ENCODE measurements around the gene TRAF3. TPM values are rescaled to one million over a fixed set of nuclear protein-coding genes. Genes with fewer than 3 reads are reported as not detected.

Gene TRAF3
- total RNA-seq, 1 donor from 2014 or later: 16.7 TPM

GRCh38 chr14:102838501-102838900 is 61.3 kb downstream of the TRAF3 start:
- peaks cover 2% of the 10 kb centered on the region for H3K27me3 Mint-ChIP-seq (ENCODE audit: unreplicated experiment)
- no peak for TF ChIP-seq CTCF (IDR thresholded peaks at IDR 0.05; ENCODE audit: partially characterized antibody, unreplicated experiment)
- peaks cover 26% of the 10 kb centered on the region for H3K4me1 Mint-ChIP-seq (ENCODE audit: low read depth, unreplicated experiment)
- H3K27ac Mint-ChIP-seq (ENCODE audit: unreplicated experiment): peak overlapping the region; percentile 12
- no peak for DNase-seq
- H3K9me3 Mint-ChIP-seq (ENCODE audit: unreplicated experiment): no peaks in the 10 kb centered on the region
- no peaks in the 10 kb centered on the region for H3K36me3 Mint-ChIP-seq (ENCODE audit: unreplicated experiment)
- H3K4me3 Mint-ChIP-seq (ENCODE audit: unreplicated experiment): no peak overlapping the region

GRCh38 chr14:102840115-102840514 is 62.9 kb downstream of the TRAF3 start:
- H3K4me1 Mint-ChIP-seq (ENCODE audit: low read depth, unreplicated experiment): peaks cover 22% of the 10 kb centered on the region
- H3K27me3 Mint-ChIP-seq (ENCODE audit: unreplicated experiment): no peaks in the 10 kb centered on the region

GRCh38 chr14:102840771-102841528 is 63.7 kb downstream of the TRAF3 start:
- Mint-ChIP-seq H3K27ac (ENCODE audit: unreplicated experiment) (no peak overlapping the region), H3K9me3 (ENCODE audit: unreplicated experiment) (peaks cover 1% of the 10 kb centered on the region), H3K4me3 (ENCODE audit: unreplicated experiment) (no peak overlapping the region), H3K36me3 (ENCODE audit: unreplicated experiment) (no peaks in the 10 kb centered on the region), H3K4me1 (ENCODE audit: low read depth, unreplicated experiment) (peaks cover 20% of the 10 kb centered on the region), H3K27me3 (ENCODE audit: unreplicated experiment) (no peaks in the 10 kb centered on the region)
- TF ChIP-seq CTCF (IDR thresholded peaks at IDR 0.05; ENCODE audit: partially characterized antibody, unreplicated experiment): no peak
- no peak for DNase-seq

More at GRCh38 chr14:102840115-102840514, 62.9 kb downstream of the TRAF3 start:
- Mint-ChIP-seq H3K9me3 (ENCODE audit: unreplicated experiment) (peaks cover 1% of the 10 kb centered on the region), H3K36me3 (ENCODE audit: unreplicated experiment) (no peaks in the 10 kb centered on the region), H3K4me3 (ENCODE audit: unreplicated experiment) (no peak overlapping the region), H3K27ac (ENCODE audit: unreplicated experiment) (no peak overlapping the region)
- no peak for TF ChIP-seq CTCF (IDR thresholded peaks at IDR 0.05; ENCODE audit: partially characterized antibody, unreplicated experiment)
- DNase-seq: no peak

- peak overlapping the region; percentile 18 for H3K4me3 Mint-ChIP-seq (ENCODE audit: unreplicated experiment)
- peaks cover 15% of the 10 kb centered on the region for H3K4me1 Mint-ChIP-seq (ENCODE audit: low read depth, unreplicated experiment)
- H3K27me3 Mint-ChIP-seq (ENCODE audit: unreplicated experiment): peaks cover 6% of the 10 kb centered on the region
- DNase-seq: peak; percentile 74
- H3K9me3 Mint-ChIP-seq (ENCODE audit: unreplicated experiment): peaks cover 9% of the 10 kb centered on the region
- TF ChIP-seq CTCF (IDR thresholded peaks at IDR 0.05; ENCODE audit: partially characterized antibody, unreplicated experiment): no peak
- H3K27ac Mint-ChIP-seq (ENCODE audit: unreplicated experiment): peak overlapping the region; percentile 95
- no peaks in the 10 kb centered on the region for H3K36me3 Mint-ChIP-seq (ENCODE audit: unreplicated experiment)
Measured at GRCh38 chr14:102848830-102849525, 71.7 kb downstream of the TRAF3 start.
